HG03280 (cell line): ENCODE results near the gene NOTCH2NLA.
A peak's percentile ranks its signal among the peaks of the same experiment; 100 is the strongest.
"Not testable (repeated sequence)": the region's sequence is repeated elsewhere in the genome, so short reads cannot be mapped to it uniquely, and the experiment has no call there.

Experiments
- ATAC-seq: cut with Tn5 transposase; IDR thresholded peaks from one replicate; pipeline ENCODE4 v1.9.1; 2021; ENCODE audit warnings: mild to moderate bottlenecking, moderate library complexity; ENCODE audit not compliant: unreplicated experiment

Gene NOTCH2NLA

DNA sequence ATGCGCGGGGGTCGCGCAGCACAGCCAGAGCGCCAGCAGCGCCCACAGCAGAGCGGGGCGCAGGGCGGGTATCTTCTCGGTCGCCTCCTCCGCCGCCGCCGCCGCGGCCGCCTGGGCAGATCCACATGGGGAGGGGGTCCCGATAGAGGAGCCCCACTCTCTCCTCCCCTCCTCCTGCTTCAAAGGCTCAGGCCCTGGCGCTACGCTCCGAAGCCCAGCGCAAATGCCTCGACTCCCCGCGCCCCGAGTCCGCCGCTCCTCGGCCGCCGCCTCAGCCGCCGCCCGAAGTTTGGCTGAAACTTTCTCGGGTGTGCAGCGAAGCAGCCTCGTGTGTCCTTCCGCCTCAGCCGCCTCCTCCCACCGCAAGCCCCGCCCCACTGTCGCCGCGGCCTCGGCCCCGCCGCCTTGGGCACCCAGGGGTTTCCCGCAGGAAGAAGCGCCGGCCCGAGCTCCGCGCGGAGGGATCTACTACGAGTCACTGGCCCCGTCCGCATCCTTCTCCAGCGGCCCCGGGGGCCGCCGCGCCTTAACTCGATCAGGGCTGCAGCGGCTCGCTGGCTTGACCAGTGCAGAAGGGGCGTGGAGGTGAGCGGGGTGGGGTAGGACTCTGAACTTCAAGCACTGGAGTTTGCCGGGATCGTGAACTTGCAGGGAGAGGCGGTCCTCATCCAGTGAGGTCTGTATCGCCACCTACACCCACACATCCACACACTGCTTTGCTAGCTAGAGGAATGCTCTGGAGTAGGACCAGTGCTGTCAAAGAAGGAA, at the start of gene NOTCH2NLA:
Gene NOTCH2NLA (minus strand): TSS at position 312 of the 768 bp plus-strand sequence. CDS start 39,684 bp downstream, outside the sequence.
- ATAC-seq: not testable (repeated sequence)

DNA sequence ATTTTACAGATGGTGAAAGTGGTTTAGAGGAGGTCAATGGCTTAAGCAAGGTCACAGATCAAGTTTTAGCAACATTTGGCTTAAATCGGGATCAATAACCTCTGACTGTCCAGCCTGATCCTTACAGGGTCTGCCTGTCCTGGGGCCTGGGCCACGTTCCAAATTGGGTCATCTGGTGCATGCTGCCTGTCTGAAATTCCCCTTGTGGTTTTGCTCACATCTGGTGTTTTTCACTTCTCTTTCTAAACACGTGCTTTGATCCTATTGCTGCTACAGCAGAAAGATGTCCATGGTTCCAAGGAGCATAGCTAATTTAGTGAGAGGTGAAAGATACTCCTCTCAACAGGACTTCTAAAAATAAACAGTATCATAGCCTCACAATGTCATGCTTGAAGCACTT, 49.5 kb upstream of the NOTCH2NLA start:
- peak; percentile 69 for ATAC-seq

DNA sequence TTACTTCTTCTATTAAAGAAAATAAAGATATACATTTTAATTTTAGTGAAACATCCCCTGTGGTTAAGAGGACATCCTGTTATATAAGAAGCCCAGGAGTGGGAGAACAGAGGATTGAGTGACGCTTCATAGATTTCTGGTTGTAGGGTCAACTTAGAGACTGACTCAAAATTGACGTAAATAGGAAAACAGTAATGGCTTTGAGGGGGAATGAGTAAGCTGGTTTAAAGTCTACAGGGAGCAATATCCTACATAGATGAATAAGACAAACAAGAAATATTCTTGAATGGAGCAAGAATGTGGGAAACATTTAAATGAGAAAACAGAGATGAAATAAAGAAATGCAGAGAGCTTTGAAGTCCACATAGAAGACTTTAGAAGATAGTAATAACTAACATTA, 48.3 kb upstream of the NOTCH2NLA start:
- not testable (repeated sequence) for ATAC-seq

DNA sequence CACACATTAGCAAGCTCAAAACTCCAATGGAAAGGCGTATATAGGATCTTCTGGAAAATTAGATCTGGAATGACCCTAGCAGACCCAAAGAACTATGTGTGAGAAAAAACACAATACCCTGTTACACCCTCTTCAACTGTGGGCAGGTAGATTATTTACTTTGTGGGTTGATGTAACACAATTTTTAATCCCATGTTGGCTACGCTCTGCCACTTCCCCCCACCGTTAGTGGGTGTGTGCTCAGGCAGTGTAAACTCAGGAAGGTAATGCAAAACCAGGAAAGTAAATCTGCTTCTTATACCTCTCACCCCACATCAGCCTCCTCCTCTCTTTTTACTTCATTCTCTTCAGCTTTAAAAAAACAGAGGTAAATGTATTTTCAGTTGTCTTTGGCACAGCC, 45.3 kb upstream of the NOTCH2NLA start:
- ATAC-seq: not testable (repeated sequence)

DNA sequence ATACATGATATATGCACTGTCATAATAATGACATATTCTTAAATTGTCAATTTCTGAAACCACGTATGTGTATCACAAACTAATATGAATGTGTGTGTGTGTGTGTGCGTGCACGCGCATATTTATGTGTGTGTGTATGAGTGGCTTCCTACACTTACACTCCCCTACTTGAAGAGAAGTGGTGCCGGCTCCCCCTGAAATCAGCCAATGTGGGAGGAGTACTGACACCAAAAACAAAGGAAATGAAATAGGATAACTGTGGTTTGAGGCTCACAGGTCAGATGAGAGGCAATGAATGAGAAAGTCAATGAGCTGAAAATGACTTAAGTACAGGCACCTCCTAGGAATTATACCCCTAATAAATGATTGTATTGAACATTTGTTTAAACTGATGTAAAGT, 44.4 kb upstream of the NOTCH2NLA start:
- ATAC-seq: not testable (repeated sequence)

DNA sequence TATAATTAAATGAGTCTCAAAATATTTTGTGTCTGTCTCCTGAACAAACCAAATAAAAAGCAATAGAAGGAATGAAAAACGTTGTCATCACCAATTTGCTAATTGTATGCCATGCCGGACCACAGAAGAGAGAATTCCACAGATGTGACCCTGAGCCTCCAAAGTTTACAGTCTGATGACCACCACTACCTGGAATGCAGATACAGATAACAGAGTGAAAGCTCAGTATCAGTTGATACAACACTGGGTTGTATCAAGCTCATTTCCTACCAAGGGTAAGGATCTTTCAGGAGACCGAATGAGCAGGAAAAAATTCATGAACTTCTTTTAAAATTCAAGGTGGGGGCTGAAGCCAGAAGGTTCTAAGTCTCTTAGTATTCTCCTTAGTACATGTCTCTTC, 43.9 kb upstream of the NOTCH2NLA start:
- not testable (repeated sequence) for ATAC-seq

DNA sequence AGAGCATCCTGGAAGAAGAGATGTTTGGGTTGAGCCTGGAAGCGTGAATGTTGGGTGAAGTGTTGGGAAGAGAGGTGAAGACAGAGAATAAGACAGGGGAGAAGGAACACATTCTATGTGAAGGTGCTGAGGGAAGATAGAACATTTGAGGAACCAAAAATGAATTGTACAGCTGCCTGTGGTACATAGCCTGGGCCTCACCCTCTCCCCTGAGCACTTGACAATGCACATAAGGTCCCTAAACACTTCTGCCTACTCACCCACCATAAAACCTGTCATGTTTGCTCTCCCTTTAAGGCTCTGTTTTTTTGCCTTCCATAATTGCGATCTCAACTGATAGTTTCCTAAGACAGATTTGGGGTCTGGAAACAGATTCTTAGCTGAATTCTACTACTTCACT, 43.2 kb upstream of the NOTCH2NLA start:
- not testable (repeated sequence) for ATAC-seq

DNA sequence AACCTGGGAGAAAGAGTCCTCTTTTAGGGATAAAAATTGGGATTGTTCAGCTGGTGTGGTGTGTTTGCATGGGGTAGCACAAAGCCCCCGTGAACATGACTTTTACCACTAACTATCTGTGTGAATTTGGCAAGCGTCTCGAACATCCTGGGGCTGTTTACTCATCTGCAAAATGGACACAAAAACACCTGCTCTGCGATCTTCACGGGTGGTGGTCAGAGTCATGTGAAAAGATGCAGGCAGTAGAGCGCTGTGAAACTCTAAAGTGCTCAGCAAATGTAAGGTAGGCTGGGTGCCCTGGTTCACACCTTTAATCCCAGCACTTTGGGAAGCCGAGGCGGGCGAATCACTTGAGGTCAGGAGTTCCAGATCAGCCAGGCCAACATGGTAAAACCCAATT, 41.3 kb upstream of the NOTCH2NLA start:
- ATAC-seq: not testable (repeated sequence)

DNA sequence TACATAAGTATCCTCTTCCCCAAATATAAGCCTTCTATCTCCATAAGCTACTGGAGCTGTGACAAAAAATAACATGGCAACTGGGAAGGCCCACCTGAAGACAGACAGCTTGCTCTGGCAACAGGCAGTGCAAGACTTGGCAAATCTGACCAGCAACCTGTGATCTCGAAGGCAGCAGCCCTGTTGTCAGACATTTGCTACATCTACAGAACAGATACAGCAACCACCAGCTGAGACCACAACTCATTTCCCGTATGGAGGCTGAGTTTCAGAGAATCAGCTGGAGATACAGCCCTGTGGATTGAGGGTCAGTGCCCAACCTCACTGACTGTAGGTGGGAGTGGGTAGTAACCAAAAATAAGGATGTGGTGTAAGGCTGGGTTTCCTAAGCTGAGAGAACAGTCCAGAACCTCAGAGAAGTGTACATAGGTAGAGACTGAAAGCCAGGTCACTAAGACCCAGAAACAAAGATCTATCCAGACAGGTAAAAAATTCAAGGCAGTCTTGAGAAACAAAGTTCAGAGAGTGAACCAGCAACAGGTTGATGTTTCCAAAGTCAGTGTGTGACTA, 37.4 kb upstream of the NOTCH2NLA start:
- ATAC-seq: not testable (repeated sequence)

DNA sequence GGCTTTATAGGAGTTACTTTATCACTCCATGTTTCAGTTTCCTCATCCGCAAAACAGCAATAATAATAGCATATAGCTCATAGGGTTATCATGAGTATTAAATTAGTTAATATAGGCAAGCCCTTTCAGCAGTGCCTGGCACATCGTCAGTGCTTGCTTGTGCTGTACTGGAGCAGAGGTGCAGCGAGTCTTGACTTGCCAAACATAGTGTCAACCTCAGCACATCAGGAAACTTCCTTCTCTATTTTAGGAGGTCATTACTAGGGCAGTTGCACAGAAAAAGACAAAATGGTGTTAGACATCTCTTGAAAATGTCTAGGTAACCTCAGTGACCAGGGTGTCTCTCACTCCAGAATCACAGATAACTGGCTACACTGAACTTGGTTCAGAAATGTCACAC, 35.9 kb upstream of the NOTCH2NLA start:
- not testable (repeated sequence) for ATAC-seq

DNA sequence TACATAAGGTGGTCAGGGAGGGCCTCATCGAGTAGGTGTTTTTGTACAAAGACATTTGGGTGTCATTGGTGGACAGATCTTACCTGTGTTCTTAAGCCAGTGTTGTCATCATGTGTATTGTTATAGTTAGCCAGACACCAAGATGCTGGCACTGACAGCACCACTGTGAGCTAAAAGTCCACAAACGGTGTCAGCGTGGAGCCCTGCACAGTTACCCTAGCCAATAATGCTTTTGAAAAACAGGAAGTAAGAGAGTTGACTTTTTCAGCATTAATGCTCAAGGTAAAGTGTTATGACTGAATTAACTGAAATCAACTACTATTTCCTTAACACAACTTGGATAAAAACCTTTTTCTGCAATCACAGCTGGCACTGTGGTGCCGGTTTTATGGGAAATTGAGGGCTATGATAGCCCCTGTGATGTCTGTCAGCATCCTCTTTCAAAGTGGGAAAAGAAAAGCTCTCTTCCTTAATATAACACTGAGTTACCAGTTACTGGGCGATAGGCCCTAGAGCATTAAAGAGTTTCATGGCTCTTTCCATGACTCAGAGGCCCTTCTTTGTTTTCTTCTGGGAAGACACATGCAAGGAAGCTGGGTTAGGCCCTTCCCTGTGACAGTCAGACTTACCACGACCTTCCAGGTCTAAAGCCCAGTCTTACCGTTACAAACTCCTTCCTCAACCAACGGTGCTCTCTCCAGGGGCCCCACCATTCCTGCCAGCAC, 31.3 kb upstream of the NOTCH2NLA start:
- ATAC-seq: not testable (repeated sequence)

DNA sequence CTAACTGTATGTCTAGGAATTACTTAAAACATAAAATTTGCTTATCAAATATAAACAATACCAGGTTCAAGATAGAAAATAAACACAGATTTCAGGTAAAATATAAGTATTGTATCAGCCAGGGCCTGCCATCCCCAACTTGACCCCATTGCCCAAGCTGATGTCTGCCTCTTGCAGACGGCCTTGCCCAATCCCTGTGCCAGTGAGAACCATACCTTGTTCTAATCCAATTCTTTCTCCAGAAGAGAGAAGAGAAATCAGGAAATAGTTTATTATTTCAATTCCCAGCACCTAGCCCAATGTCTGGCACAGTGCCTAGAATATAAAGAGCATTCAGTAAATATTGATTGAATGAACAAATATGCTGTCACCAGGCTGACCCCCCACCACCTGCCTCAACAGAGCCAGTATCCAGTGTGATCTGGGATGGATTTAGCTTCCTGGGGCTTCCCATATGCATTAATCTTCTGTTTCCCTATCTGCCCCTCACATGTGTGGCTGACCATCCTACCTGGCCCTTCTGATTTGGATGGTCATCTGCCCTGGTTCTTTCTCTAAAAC, 29.3 kb upstream of the NOTCH2NLA start:
- not testable (repeated sequence) for ATAC-seq

DNA sequence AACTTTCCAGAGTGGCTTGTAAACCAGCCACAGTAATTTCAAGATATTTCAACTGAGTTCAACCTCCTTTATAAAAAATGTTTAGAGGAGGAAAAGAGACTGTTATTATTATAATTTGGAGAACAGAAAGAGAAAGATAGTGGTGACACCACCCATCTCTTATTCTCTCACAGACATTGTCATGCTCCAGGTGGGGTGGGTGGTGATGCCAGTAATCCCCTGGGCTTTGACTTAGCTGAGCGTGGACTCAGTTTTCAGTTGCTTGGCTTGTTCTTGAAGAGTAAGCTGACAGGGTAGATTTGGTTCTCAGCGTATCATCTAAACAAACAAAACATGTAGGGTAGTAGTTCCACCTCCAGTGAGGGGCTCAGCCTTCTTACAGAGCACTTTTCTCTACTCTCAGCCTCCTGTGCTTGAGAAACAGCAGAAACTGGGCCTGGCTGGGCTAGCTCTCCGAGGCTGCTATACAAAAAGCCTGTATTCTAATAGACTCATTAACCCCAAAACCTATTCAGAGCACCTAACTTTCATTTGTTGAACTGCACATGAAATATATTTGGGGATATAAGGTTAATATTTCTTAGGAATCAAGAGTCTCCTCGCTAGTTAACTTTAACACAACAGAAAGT, 25.9 kb upstream of the NOTCH2NLA start:
- ATAC-seq: not testable (repeated sequence)

DNA sequence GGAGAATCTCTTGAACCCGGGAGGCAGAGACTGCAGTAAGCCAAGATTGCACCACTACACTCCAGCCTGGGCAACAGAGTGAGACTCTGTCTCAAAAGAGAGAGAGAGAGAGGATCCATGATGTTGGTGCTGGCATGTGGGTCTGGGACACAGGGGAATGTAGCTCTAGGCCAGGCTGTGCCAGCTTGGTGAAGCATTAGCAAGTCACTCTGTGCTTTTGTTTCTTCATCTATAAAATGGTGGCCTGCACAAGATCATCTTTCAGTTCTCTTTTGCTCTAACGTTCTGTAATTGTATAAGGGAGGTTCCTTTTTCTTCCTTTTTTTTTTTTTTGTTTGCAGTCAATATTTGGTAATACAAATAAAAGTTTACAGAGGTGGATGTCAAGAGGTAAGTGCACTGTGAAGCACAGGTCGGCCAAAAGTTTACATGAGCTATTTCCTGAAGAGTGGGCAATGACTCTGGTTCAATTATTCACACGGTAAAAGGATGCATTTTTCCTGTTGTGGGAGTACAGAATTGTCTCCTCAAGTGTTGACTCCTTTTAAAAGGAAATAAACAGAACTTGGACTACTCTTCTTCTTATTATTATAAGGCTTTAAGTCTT, 24.5 kb upstream of the NOTCH2NLA start:
- ATAC-seq: not testable (repeated sequence)

DNA sequence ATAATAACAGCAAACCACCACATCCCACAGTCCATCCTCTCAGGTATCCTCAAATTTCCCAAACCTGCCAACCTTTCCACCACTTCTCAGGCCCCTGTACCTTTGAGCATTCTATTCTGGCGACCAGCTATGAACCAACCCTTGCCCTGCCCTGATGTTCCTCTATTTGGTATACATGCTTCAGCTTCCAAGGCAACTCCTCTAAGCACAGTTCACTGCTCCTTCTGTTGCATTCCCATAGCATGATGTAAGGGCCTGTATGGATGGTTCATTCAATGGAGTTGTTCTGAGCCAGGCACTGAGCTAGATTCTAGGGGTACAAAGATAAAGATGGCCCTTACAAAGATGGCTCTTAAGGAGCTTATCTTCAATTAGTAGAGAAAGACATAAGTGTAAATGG, 22.7 kb upstream of the NOTCH2NLA start:
- not testable (repeated sequence) for ATAC-seq

DNA sequence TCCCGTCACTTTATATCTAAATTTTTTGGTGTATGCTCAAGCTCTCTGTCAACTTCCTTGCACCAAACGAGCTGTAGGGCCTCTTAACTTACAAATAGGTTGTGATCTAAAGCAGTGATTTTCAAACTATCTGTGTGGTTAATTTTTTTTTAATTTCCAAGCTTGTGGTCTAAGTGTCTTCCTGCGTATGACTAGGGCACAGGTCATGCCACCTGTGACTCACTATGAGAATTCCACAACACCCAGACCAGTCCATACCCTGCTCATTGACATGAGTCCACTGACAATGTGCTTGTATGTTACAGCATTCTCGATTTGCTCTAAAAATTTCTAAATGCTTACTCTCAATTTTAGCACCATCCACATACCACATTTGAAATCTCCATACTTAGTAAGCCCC, 19.8 kb upstream of the NOTCH2NLA start:
- not testable (repeated sequence) for ATAC-seq

DNA sequence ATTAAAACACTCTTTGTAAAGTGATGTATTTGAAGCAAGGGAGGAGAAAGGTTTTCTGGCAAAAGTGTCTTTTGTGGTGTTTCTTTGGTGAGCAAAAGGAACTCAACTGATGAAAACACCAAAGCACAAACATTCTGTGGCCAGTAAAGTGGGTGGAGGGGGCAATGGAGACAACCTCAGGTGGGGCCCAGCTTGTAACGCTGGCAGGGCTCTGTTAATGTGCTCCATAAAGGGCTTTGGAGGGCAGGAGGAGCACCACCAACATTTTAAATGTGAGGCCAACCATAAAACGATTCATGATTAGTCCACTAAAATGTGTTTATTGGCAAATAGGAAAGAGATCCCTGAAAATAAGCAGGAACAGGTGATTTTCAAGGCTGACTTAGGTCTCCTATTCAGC, 7.8 kb upstream of the NOTCH2NLA start:
- ATAC-seq: not testable (repeated sequence)

DNA sequence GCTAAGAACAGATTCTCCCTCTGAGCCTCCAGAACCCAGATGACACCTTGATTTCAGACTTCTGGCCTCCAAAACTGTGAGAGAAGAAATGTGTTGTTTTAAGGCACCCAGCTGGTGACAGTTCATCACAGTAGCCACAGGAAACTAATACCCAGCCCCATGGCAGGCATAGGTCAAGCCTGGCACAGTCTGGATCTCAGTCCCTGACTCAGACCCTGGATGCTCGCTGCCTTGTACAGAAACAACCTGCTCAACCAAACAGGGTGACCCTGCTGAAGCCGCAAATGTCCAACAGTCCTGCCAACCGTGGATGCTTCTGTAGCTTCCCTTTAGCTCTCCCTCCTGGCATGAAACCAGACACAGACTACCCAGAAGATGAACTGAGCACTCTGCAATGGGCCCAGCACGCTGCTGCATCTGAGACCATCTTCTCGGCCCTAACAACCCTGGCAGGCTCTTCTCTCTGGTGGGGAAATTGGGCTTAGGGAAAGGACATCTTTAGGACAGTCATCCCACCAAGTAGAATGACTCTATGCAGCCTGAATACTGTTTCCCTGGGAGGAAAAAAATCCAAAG, 7.3 kb upstream of the NOTCH2NLA start:
- not testable (repeated sequence) for ATAC-seq

DNA sequence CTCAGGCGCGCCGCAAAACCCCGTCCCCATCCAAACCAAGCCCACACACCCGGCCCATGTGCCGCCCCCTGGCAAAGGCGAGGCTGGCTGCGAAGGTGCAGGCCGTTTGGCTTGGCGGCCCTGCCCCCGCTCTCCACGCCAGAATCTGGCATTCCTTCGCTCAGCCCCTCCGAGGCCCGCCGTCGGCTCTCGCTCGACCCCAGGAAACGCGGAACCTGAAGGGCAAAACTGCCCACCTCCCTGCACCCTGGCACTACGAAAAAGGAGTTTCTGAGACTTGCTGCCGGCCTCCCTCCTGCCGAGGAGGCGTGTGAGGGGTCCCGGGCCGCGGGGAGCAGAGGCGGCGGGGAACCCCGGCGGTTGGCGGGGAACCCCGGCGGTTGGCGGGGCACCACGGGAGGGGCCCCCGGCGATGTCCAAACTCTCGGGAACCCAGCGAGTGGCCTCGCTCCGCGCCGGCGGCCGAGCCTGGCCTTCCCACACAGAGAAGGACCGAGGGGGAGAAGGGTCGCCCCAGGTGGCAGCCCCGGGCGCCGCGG, 608 bp downstream of the NOTCH2NLA start:
- ATAC-seq: not testable (repeated sequence)

DNA sequence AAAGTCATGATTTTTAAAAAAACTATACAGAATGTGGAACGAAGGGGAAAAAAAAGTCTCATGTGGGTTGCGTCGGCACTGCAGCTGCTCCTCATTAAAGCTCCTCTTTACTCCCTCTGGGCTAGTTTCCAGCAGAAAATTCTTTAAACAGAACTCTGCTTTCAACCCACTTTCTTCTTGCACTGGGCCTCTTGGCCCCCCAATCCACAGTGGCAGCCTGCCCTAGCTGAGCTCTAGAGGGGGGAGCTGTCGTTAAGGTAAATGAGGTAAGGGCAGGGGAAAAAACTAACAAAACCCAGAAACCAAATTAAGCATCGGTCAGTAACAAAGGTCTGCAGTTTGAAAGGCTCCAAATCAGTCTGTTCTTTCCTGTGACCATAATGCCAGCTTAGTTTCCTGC, 54.3 kb downstream of the NOTCH2NLA start:
- not testable (repeated sequence) for ATAC-seq
